IMR-90 (cell line): ENCODE results near the gene CDIP1.

Source experiments
- CTCF ChIP-seq: conservative IDR thresholded peaks from 2 replicates; pipeline ENCODE4 v1.5.1; 2012; ENCODE audit warnings: mild to moderate bottlenecking, low read depth, low read length, improper control_type of control experiment
- POLR2A ChIP-seq: IDR thresholded peaks from 2 replicates; pipeline ENCODE4 v1.6.1; 2012; ENCODE audit warnings: mild to moderate bottlenecking, low read depth, low read length
- RAD21 ChIP-seq: IDR thresholded peaks from 2 replicates; pipeline ENCODE4 v1.6.1; 2012; ENCODE audit warnings: low read length, improper control_type of control experiment

- TF ChIP-seq CTCF (no peak), POLR2A (no peak), RAD21 (no peak)
These were observed 39.9 kb downstream of the CDIP1 start for GRCh38 chr16:4498546-4499195.
